T-helper 1 cell (primary cell): ENCODE data around the gene VIPR1.
"Not testable (repeated sequence)": the region's sequence is repeated elsewhere in the genome, so short reads cannot be mapped to it uniquely, and the experiment has no call there.

Experiments used
- DNase-seq, 5 donors: peaks; one replicate each; pipeline ENCODE4 v3.0.0-alpha.2; 2012 to 2020

Gene VIPR1

GRCh38 chr3:42537350-42537749 lies 34.9 kb downstream of the VIPR1 start:
- DNase-seq: no peak

GRCh38 chr3:42539871-42540714 lies 37.6 kb downstream of the VIPR1 start:
- peak; percentile 44 to 67 (median 52) for DNase-seq

- no peak for DNase-seq
Observed at GRCh38 chr3:42541079-42541478, 38.6 kb downstream of the VIPR1 start.

GRCh38 chr3:42544492-42545283 lies 42.2 kb downstream of the VIPR1 start:
- DNase-seq: no peak

- DNase-seq: no peak
Observed at GRCh38 chr3:42545284-42545900, 42.9 kb downstream of the VIPR1 start.

- DNase-seq: no peak
Observed at GRCh38 chr3:42546691-42547213, 44.3 kb downstream of the VIPR1 start.

GRCh38 chr3:42547401-42547945 lies 45.0 kb downstream of the VIPR1 start:
- peak in 4 of 5 donors; percentile 49 to 62 (median 54) for DNase-seq

GRCh38 chr3:42549131-42549530 lies 46.7 kb downstream of the VIPR1 start:
- no peak for DNase-seq

- DNase-seq: no peak
Observed at GRCh38 chr3:42550250-42550649, 47.8 kb downstream of the VIPR1 start.

- DNase-seq: no peak
Observed at GRCh38 chr3:42552830-42553229, 50.4 kb downstream of the VIPR1 start.

- DNase-seq: peak in 3 of 5 donors; percentile 32 to 90 (median 34)
Observed at GRCh38 chr3:42556089-42556632, 53.7 kb downstream of the VIPR1 start.

GRCh38 chr3:42556817-42557216 lies 54.4 kb downstream of the VIPR1 start:
- not testable (repeated sequence) for DNase-seq

- peak in 3 of 5 donors; percentile 19 to 50 (median 28) for DNase-seq
Observed at GRCh38 chr3:42557854-42558253, 55.4 kb downstream of the VIPR1 start.

GRCh38 chr3:42562047-42562907 lies 59.8 kb downstream of the VIPR1 start:
- DNase-seq: no peak

- no peak for DNase-seq
Observed at GRCh38 chr3:42569593-42570142, 67.2 kb downstream of the VIPR1 start.

- DNase-seq: no peak
Observed at GRCh38 chr3:42572278-42572677, 69.8 kb downstream of the VIPR1 start.

- no peak for DNase-seq
Observed at GRCh38 chr3:42575137-42575741, 72.8 kb downstream of the VIPR1 start.

GRCh38 chr3:42578054-42578453 lies 75.6 kb downstream of the VIPR1 start:
- no peak for DNase-seq

- DNase-seq: not testable (repeated sequence)
Observed at GRCh38 chr3:42579346-42579745, 76.9 kb downstream of the VIPR1 start.

GRCh38 chr3:42581400-42581708 lies 78.9 kb downstream of the VIPR1 start:
- no peak for DNase-seq
